ENCODE measurements around the gene GNB1. TPM values are rescaled to one million over a fixed set of nuclear protein-coding genes. Genes with fewer than 3 reads are reported as not detected.
A peak's percentile ranks its signal among the peaks of the same experiment; 100 is the strongest.
"Not testable (repeated sequence)": the region's sequence is repeated elsewhere in the genome, so short reads cannot be mapped to it uniquely, and the experiment has no call there.

The GNB1 gene
- total and polyA plus RNA-seq, 4 experiments from 2014 or later, result 70.9 to 276 (median 197) TPM

DNA sequence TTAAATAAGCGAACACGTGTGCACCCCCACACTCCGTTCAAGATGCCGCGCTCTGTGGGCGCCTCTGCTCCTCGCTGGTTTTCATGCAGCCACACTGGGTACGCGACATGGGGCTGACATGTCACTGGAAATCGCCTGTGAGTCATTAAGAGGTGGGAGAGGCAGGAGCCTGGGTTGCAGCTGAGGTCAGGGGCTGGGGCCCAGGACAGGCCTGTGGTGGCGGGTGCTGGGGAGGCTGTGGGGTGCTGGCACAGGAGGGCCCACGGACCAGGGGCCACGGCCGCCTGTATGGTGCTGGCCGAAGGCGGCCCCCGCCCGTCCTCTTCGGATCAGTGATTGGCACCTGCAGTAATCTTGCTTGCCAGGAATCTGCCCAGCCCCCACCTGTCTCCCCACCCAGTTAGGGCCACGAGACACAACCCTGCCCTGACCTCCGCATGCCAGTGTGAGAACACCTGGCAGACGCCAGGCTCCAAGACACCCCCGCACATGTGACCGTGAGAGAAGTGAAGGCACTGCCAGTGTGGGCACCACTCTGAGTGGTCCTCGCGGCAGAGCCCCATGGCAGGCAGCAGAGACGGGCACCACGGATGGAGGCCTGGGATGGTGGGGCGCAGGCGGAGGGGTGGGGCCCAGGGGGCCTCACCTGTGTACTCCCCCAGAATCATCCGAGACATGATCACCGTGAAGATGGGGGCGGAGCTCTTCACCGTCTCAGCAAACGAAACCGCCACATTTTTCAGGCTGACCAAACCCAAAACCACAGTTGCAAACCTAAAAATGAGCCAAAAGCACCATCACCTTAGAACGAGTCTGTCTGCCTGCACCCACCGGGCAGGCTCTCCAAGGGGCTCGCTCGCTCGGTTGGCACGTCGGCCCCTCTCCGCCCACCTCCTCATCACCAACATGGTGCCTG, 153.0 kb downstream of the GNB1 start:
- peaks cover 2 to 10% (median 8%) of the 10 kb centered on the region in 4 donors for H3K4me1 Mint-ChIP-seq
- H3K27ac Mint-ChIP-seq, result peak overlapping the region in 3 of 7 donors; percentile 10 to 80 (median 77)
- H3K4me3 Mint-ChIP-seq; H3K27me3 Mint-ChIP-seq; DNase-seq; H3K4me3 ChIP-seq (ENCODE audit: low read length in 2 of 2); intact Hi-C loops (cut with micrococcal nuclease); H3K27me3 ChIP-seq (ENCODE audit: insufficient read depth, low read length); CTCF ChIA-PET (ENCODE audit: partially characterized antibody); H3K9me3 ChIP-seq (ENCODE audit: control insufficient read depth in 1 of 2, low read length in 2 of 2); H3K9me3 Mint-ChIP-seq; H3K27ac ChIP-seq (ENCODE audit: low read depth, low read length); POLR2A ChIA-PET (ENCODE audit: partially characterized antibody); H3K4me1 ChIP-seq (ENCODE audit: insufficient read depth, low read length); H3K36me3 ChIP-seq (ENCODE audit: insufficient read depth, low read length): not testable (repeated sequence)
- peaks cover 9 to 12% of the 10 kb centered on the region in 2 donors for H3K36me3 Mint-ChIP-seq

Other genes starting within 250 kb of the GNB1 start
- 10 to 100 TPM; 44.2 to 44.7 TPM for gene CDK11B, start 232.1 kb downstream of the GNB1 start, total RNA-seq
- 10 to 100 TPM in 1 of 2 donors, 1 to 10 TPM in 1; 2.5 to 24.5 TPM for gene CDK11B, start 232.1 kb downstream of the GNB1 start, polyA plus RNA-seq
- gene SLC35E2B, start 198.3 kb downstream of the GNB1 start, total RNA-seq, result 100 to 1,000 TPM; 123 to 130 TPM
- 10 to 100 TPM; 29.4 to 48.7 TPM for gene SLC35E2B, start 198.3 kb downstream of the GNB1 start, polyA plus RNA-seq
- gene CDK11A, start 166.7 kb downstream of the GNB1 start, total RNA-seq, result 100 to 1,000 TPM; 148 to 162 TPM
- 10 to 100 TPM in 1 of 2 donors, 1 to 10 TPM in 1; 7.2 to 24.0 TPM for gene CDK11A, start 166.7 kb downstream of the GNB1 start, polyA plus RNA-seq
- gene NADK, start 112.6 kb downstream of the GNB1 start, total RNA-seq, result 10 to 100 TPM; 48.9 to 56.0 TPM
- 10 to 100 TPM; 21.0 to 28.1 TPM for gene NADK, start 112.6 kb downstream of the GNB1 start, polyA plus RNA-seq
- under 1 TPM; 0.44 to 0.78 TPM for gene CALML6, start 24.2 kb upstream of the GNB1 start, total RNA-seq
- not detected for gene CALML6, start 24.2 kb upstream of the GNB1 start, polyA plus RNA-seq
- gene TMEM52, start 28.2 kb upstream of the GNB1 start, total RNA-seq, result under 1 TPM in 1 of 2 experiments, not detected in 1; 0.55 TPM
- gene TMEM52, start 28.2 kb upstream of the GNB1 start, polyA plus RNA-seq, result not detected
- not detected for gene CFAP74, start 112.7 kb upstream of the GNB1 start, total RNA-seq
- gene CFAP74, start 112.7 kb upstream of the GNB1 start, polyA plus RNA-seq, result not detected
- not detected for gene GABRD, start 128.3 kb upstream of the GNB1 start, total RNA-seq
- gene GABRD, start 128.3 kb upstream of the GNB1 start, polyA plus RNA-seq, result not detected
- 10 to 100 TPM; 32.5 to 40.7 TPM for gene PRKCZ, start 159.3 kb upstream of the GNB1 start, total RNA-seq
- 10 to 100 TPM; 13.5 TPM for gene PRKCZ, start 159.3 kb upstream of the GNB1 start, polyA plus RNA-seq

Data from CD4-positive, alpha-beta memory T cell (primary cell).